HG03159 (cell line): ENCODE data around the gene CPA3.

Experiments used
- ATAC-seq: cut with Tn5 transposase; IDR thresholded peaks from one replicate; pipeline ENCODE4 v1.9.1; 2021; ENCODE audit warnings: mild to moderate bottlenecking, moderate library complexity; ENCODE audit not compliant: unreplicated experiment

CPA3 gene

DNA sequence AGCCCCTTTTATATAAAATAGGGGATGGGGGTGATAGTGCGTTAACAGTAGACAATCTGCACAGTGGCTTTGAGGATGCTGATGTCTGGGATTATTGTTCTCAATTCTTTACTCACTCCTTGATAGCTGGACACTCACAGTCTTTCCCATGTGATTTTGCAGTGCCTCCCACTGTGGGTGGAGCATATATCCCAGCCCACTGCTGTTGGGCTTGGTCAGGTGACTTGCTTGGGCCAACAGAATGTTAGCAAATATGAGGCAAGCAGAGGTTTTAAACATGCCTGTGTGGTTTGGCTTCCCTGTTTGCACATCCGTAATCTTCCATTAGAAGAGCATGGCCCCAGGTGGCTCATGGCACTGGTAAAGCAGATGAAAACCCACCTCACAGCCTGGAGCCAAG lies 46.5 kb downstream of the CPA3 start:
- ATAC-seq: no peak

DNA sequence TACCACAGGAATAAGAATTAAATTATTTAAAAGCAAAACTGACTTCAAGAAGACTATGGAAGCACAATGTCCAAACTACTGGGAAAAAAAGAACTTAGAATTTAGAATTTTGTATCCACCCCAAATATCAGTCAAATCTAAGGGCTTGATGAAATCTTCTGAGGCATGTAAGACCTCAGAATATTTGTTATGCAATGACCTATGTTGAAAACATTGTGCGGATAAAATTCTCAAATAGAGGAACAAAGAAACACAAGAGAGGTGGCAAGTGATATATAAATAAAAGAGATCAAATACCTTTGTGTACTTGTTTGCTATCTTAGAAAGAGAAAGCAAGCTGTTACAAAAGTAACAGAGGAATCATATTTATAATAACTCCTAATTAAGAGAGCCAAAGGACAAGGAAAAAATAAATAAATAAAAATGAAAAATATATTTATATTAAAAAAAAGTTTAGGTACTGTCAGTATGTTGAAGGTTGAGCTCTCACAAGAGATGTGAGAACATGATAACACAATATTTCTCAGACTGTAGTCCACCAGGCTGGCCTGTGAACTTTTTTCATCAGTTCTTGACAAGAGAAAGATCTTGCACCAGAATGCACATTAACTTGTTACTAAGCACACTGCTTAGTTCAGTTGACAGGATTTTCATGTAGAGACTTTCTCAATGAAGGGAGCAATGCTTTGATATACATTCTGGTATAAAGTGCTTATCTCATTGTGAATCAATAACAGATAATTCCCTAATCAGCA lies 50.0 kb downstream of the CPA3 start:
- ATAC-seq: no peak

DNA sequence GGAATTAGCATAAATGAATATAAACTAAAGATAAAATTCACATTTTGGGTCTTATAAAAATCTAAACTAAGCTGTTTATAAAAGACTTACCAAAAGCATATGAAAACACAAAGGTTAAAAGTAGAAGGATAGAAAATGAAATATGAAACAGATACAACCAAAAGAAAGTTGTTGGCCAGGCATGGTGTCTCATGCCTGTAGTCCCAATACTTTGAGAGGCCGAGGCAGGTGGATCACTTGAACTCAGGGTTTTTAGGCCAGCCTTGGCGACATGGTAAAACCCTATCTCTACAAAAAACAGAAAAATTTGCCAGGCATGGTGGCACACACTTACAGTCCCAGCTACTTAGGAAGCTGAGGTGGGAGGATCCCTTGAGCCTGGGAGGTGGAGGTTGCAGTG lies 51.0 kb downstream of the CPA3 start:
- ATAC-seq: no peak

DNA sequence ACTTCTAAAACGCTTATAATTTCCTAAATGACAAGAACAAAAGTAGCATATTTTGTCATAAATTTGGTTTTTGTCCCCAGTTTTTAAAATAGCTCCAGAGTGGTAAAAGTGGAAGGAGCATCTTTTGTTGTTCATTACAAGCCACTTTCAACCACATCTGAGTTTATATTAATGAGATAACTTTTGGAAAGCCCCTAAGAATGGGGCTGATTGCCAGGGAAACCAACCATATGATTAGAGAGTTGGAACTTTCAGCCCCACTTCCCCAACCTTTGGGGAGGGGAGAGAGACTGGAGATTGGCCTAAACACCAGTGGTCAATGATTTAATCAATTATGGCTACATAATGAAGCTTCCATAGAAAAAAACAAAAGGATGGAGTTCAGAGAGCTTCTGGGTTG lies 57.4 kb downstream of the CPA3 start:
- ATAC-seq: peak; percentile 51

DNA sequence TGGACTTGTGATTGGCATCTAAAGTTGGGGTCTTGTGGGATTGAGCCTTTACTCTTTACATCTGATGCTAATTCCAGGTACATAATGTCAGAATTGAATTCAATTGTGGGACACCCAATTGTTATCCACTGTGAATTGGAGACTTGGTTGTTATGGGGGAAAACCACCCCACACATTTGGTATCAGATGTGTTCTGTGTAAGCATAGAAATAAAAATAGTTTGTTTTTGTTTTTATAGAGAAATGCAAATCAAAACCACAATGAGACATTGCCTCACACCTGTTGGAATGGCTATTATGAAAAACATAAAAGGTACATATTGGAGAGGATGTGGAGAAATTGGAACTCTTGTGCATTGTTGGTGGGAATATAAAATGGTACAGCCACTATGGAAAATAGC lies 58.5 kb downstream of the CPA3 start:
- ATAC-seq: peak; percentile 57

DNA sequence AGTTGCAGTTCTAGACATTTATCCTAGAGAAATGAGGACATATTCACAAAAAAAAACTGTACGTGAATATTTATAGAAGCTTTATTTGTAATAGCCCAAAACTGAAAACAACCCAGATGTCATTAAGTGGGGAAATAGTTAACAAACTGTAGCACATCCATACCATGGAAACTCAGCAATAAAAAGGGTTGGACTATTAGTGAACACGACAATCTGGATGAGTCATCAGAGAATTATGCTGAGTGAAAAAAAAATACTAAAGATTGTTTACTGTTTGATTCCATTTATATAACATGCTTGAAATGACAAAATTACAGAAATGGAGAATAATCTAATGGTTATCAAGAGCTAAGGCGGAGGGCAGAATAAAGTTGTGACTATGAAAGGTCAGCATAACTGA lies 59.5 kb downstream of the CPA3 start:
- ATAC-seq: no peak

DNA sequence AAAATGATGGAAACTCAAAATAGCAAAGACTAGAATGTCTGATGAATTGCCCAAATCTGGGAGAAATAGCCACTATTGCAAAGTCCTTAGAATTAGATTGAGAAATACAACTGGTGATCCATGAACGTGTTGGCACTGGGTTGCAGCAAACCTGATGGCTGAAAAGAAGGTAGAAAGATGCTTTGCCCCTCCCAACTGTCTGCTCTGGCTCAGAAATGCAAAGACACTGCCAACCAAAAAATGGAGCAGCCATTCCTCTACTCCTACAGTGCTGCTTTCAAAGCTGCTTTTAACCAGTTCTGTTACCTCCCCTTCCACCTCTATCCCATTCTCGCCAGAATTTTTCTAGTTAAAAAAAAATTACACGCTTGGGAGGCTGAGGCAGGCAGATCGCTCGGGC lies 60.7 kb downstream of the CPA3 start:
- ATAC-seq: no peak

DNA sequence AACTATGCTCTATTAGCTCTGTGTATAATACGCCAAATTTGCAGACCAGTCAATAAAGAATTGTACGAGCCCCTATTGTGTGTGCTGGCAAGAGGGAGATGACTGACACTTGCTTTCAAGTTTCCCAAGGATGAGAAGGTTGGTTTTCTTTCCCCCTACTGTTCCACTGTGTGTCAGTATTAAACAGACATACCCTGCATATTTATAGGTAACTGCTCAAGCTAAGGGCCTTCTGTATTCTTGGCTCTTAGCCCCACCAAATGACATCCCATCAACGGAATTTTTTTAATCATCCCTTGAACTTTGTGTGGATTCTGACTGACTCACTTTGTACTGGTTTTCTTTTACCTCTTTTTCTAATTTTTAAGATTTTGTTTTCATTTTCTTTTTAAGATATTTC lies 65.7 kb downstream of the CPA3 start:
- ATAC-seq: no peak

DNA sequence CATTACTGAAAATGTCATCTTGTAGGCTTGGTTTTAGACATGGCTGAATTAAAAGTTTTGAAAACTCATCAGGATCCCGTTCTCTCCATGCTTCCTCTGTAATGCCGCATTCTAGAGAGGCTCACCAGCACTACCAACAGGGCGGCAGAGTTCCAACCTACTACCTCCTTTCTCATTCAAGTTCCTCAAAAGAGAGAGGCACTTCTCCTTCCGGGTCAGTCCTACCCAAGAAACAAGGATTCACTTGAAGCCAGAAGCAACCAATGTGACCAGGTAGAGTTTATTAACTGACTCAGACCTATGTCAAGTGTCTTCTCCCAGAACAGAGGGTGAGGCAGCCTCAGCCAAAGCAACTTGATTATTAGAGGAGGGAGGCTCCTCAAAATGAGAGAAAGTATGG lies 66.5 kb downstream of the CPA3 start:
- no peak for ATAC-seq

DNA sequence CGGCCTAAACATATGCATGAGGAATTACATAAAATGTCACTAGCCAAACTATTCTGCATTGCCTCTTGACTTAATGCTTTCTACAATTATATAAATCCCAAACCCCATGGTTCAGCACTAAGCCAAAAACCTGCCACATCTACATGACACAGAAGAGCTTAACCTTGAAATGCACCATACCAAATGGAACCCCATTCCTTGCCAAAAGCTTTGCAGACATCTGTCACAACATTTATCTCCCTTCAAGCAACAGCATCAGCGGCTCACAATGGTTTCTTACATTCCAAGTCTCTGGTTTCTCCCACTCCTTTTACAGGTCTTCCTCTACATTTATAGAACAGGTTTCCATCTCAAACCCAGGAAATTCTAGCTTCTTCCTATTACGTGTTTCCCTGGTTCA lies 67.9 kb downstream of the CPA3 start:
- no peak for ATAC-seq

DNA sequence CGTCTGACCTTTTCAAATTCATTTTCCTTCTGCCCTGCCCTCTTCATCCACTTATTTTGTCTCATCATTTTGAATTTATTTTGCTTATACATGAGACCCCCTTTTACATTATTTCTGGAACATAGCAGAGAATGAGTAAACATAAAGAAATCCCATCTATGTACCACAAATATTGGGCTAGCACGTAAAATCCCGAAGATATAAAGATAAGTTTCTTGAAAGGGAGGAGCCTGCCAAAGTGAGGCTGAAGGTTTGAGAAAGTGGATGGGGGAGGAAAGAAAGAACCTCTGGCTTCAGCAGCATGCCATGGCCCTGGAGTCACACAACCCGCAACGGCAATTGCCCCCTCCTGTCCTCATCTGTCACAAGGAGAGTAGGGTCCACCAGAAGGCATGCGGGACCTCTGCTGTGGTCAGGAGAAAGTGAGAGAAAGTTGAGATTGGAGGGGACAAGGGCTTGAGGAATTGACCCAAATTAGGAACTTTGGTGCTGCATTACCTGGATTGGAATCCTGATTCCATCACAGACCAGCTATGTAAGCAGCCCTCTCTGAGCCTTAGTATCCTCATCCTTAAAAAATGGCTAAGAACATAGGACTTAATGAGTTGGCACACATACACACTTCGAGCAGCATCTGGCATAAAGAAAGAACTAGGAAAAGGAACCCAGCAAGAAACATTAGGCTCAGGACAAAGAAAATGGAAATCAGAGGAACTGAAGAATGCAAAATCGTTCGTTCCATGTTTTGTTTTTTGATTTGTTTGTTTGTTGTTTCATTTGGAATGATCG lies 72.6 kb downstream of the CPA3 start:
- no peak for ATAC-seq

DNA sequence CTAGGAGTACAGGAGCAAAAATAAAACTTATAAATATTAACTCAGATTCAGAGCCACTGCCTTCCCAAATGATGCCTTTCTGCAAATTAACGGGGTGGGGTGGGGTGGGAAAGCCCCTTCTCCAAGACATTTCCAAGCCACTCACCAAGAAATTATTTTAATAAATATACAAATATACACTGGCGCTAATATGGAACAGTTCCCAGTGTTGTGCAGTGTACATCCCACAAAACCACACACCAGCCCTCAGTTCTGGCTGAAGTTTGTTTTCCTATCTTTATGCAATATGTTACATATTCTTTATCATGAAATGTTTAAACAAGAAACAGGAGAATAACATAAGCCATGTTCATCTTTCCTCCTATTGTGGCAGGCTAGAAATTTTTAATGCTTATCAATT lies 73.2 kb downstream of the CPA3 start:
- no peak for ATAC-seq

DNA sequence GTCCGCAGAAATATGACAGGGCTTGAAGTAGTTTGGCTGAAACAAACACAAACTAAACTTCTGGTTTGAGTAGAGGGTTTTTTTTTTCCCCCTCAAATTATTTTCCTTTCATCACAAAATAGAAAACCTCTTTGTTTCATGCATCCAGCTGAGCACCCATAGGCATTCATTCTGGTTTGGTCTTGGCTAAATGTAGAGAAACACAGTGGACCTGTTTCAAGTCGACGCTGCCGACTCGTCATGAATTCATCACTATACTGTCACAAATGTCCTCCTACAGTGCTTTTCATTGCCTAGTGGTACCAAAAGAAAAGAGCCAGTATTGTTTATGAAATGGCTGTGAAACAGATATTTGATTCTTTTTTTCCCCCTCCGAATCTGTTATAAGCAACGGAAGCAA lies 73.8 kb downstream of the CPA3 start:
- no peak for ATAC-seq

DNA sequence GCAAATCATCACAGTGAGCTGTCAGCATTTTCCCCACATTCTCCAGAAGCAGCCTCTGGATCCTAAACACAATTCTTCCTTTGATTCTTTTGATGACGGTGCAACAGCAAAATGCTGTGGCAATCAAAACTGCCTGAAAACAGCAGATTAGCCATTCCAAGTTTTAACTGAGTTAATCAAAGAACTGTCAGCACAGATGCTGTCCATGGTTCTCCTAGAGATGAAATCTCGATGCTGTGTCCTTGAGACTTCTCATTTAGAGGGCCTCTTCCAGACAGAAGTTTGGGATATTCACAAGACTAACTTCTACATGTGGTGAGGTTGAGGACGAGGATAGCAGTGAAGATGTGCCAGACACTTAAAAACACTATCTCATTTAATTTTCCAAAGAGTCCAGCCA lies 75.9 kb downstream of the CPA3 start:
- ATAC-seq: no peak

DNA sequence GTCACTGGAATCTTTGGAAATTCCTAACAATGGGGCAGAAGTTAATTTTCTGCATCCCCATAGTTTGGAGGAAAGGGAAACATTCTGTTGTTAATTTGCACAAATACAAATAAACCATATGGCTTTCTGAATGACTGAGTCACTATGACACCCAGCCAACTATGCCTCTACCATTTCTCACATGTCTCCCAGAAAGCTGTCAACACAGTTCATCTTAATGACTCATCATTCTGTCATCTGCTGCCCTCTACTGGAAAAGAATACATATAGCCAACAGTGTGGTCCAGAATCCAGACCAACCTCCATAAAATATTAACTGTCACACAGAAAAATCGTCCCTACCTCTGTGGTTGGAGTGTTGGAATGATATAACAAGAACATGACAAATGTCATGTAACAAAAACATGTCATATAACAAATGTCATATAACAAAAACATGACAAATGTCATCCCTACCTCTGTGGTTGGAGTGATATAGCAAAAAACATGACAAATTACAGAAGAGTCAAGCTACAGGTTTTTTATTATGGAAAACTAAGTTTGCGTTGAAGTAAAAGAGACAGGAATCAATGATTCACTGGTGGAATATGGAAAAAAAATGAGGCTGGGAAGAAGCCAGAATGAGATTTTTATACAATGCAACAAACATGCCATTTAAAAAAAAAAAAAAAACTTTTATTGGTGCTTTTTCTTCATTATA lies 78.6 kb downstream of the CPA3 start:
- ATAC-seq: peak; percentile 97

DNA sequence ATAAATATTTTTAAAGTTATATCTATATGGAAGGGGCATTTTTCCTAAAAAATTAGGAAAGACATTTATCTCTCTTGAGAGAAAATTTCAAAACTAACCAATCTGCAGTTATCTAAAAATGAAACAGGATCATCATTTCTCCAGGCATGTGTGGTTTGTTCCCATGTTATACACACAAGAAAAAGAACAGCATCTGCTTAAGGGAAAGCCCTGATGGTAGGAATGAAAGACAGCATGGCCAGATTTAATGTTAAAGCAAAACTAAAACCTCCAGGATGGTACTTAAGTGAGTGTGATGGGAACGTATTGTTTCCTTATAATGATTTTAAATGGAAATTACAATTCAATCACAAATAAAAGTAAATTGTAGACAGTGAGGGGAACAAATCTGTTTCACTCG lies 80.0 kb downstream of the CPA3 start:
- ATAC-seq: no peak
